Stimulated activated CD4-positive, alpha-beta T cell treated with anti-CD3 and anti-CD28 coated beads, Interleukin-15, amount 100 ng/mL, for 48 hours (primary cell): Measurements from ENCODE around the gene POC1B.

Source experiments
- DNase-seq, 2 donors: peaks; one replicate each; pipeline ENCODE4 v3.0.0-alpha.2; 2020; ENCODE audit warnings: low read depth in 2 of 2

POC1B gene

DNA sequence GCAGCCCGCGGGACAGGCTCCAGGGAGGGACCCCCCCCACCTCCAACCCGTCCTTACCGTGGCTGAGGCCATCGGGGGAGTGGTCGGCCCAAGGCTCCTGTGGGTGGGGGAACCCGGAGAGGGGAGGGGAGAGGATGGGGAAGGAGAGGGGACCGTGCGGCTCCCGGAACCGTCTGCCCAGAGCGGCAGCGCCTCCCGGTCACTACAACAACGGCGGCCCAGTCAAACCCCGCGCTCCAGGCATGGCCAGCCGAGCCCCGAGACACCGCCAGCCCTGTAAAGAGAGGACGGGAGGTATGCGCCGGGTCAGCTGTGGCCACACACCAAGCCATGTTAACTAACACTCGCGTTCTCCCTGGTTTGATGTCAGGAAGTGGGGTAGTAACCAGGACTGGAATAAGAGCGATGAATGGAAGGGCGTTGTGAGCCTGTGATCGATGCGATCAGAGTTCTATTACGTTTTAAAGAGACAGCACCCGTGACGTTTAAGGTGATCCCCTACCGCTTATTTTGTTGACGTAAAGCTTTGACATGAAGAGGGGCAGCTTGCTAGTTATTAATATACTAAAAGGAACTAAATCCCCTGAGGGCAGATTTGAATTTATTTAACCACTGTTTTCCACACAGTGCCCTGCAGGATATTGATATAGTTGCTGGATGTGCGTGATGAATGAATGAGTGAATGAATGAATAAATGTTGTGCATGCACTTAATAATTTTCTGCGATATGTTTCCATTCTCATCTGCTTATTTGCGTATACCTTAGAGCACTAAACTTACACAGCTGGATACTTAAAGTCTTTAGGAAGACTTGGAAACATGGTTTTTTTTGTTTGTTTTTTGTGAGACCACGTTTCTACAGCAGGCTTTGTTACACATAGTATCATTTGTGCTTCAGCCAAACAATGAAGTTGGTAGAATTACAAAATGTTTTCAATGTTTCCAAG is at the start of gene POC1B:
TSS of gene POC1B (minus strand) at position 224 of the 947 bp plus-strand sequence. CDS start at position 72, 152 bp downstream.
- peak; percentile 58 to 64 for DNase-seq

GRCh38 chr12:89575374-89575773 is 49.5 kb upstream of the POC1B start:
- DNase-seq = no peak

GRCh38 chr12:89574736-89575208 is 48.9 kb upstream of the POC1B start:
- no peak for DNase-seq

DNA sequence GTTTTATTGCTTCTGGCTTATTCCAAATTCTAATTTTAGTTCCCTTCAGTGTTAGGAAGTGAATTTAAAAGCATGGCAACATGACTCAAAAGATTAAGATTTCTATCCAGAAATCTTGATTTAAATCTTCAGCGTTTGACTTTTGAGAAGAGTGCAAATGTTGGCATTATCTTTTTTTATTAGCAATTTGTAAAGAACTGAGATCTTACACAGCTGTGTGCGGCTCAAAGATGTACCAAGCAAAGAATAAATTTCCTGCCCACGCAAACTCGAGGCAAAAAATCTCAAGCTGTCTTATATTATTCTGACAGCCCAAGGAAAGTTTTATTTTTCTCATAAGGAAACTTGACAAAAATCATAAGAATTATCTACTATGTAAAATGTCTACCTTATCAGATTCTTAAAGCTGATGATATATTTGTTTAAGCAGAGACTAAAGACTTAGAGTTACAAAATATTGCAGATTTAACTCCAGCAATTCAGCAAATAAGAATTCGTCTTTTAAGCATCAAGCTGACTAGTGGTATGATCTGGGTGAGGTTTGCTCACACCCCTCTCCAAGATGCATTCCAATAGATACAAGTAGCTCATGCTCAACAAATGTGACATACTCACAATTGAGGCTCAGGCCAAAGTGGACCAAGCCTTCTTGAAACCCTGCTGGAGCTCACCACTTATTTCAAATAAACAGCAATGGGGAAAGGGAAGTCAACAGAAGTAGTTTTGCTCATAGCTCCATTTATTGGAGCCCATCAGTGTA is 47.4 kb upstream of the POC1B start:
- no peak for DNase-seq

GRCh38 chr12:89571491-89572195 is 45.8 kb upstream of the POC1B start:
- DNase-seq = no peak

DNA sequence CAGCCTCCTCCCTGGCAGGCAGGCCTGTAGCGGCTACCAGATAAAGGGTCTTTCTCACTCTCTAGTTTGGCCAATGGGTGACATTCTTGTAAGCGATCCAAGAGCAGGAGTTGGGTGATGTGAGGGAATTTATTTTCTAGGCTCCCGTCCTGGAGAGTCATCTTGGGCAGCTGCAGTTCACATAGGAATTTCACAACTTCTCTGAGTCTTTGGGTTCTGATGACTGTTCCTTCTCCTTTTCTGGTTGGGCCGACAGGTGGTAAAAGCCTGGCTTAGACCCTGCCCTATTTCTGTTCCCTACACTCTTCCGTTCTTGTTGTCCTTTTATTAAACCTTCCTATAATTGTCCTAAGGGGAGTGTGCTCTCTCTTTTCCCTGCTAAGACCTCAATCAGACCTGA is 42.6 kb upstream of the POC1B start:
- no peak for DNase-seq

DNA sequence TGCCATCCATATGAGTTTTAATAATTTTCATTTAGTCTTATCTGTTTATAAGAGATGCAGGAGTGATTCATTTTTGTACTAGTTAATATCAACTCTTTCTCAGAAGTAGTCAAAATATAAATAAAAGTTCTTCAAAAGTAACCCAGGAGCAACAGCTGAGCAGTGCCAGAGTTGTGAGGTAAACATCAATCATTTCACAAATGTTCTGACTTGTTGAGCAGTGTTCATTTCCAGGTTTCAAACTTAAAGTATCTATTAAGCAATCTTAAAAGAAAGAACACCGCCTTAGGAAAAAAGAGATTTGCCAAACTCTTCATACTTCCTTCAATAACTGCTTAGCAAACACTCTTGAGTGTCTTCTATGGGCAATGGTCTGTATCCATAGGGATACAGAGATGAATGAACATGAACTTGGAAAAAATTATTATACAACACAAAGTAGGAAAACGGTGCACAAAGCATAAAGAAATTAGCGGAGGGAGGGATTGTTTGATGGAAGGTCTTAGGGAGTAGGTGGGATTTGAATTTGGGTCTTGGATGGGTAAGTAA is 41.9 kb upstream of the POC1B start:
- no peak for DNase-seq

GRCh38 chr12:89566615-89567014 is 40.8 kb upstream of the POC1B start:
- no peak for DNase-seq

- no peak for DNase-seq
These were observed 39.2 kb upstream of the POC1B start for GRCh38 chr12:89565002-89565401.

DNA sequence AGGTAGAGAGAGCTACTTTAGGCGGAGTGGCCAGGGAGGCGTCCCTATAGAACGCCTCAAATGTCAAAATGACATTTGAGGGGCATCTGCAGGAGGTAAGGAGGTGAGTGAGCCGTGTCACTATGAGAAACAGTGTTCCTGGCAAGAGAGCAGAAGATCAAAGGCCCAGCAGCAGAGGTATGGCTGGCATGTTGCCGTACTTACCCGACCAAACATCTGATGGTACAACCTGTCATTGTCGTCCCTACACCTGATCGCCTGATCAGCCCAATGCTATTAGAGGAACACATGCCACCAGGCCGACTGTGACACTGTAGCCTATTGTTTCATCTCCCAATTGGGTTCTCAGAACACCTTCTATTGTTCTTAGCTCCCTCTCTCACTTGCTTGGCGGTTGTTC is 33.9 kb upstream of the POC1B start:
- DNase-seq = no peak

DNA sequence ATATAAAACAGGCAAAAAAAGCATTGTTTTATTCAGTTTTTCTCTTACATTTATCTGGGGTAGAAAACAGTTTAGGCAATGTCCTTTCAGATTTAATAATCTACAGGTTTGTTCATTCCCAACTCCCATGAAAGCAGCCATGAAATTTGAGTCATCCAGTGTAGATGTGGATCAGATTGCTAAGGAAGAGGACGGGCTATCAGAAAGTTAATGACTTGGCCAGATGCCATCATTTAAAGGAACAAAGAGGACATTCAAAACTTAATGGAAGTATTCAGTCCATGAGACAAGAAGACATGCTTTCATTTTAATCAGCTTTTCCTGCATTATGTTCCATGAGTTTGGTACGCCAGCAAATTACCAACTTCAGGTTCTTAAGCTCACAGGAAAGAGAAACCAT is 31.1 kb upstream of the POC1B start:
- DNase-seq = no peak

DNA sequence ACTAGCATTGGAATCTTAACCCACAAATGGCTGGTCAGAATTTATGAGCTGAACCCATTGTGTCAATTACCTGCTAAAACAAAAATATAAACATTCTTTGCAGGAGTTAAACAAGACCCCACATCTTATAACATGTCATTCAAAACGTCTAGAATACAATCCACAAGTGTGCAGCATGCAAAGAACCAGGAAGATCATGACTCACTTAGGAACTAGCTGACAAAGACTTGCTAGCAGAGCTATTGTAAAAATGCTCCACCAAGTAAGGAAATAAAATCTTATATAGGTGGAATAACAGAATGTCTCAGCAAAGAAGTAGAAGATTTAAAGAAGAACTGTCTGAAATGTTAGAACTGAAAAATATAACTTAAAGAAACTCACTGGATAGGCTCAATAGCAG is 26.5 kb upstream of the POC1B start:
- no peak for DNase-seq

DNA sequence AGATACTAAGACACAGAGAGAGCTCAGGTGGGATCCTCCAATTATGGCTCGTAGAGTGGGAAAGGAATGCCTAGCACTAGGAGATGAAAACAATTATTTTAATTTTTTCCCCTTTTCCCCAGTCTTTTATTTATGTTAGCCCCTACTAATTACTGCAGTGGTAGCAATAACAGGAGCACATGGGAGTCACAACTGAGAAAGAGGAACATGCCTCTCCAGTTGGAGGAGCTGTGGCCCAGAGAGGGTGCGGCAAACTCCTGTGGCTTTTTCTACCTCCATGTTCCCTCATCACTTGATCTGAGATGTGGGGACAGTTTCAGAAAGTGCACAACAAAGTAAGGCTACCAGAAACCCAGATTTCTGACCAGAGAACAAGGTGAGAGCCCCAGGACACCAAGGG is 25.9 kb upstream of the POC1B start:
- DNase-seq = no peak

GRCh38 chr12:89547101-89547500 is 21.3 kb upstream of the POC1B start:
- DNase-seq = no peak

- no peak for DNase-seq
These were observed 20.3 kb upstream of the POC1B start for GRCh38 chr12:89546151-89546550.

GRCh38 chr12:89544681-89545184 is 18.9 kb upstream of the POC1B start:
- no peak for DNase-seq

GRCh38 chr12:89544022-89544421 is 18.2 kb upstream of the POC1B start:
- DNase-seq = no peak

DNA sequence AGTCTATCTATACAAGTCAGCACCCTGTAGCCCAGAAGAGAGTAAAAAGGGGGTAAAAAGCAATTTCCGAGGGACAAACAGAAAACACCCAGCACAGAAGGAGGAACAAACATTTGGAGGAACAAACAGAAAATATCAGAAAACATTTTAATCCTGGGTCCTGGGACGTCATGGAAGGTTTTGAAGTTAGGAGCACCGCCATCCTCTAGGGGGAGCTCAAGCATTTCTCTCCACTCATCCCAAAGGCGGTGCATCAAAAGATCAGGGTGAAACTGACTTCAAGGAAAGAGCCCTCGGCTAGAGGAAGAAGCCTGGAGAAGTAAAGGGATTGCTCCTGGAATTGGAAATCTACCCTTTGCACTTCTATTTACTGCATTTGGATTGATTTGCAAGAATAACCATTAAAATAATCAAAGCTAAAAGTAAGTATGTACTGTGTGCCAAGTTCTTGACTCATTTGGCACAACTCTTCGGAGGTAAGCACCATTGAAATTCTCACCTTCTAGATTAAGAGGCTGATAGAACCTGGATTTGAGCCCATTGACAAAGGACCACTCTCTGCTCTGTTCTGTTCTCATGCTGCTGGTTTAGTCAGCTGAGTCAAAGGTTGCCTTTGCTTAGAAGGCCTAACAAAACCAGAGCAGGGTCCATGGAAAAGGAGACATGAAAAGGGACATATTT is 17.2 kb upstream of the POC1B start:
- peak in 1 of 2 donors; percentile 14 for DNase-seq

DNA sequence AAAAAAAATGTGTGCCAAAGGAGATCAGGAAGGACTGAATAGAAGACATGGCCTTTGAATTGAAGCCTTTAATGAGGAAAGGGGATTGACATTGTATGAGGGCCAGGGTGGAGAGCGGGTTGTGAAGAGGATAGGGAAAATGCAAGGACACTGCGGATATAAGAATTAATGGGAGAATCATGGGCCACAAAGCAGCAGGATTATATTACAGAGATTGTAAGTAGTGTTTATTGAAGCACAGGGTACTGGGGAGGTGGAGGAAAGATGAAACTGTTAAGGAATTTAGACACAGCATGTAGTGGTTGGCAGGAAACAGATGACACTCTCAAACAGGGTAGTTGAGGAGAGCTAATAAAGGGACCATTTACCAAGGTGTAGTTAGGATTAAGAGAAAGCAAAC is 16.4 kb upstream of the POC1B start:
- no peak for DNase-seq

DNA sequence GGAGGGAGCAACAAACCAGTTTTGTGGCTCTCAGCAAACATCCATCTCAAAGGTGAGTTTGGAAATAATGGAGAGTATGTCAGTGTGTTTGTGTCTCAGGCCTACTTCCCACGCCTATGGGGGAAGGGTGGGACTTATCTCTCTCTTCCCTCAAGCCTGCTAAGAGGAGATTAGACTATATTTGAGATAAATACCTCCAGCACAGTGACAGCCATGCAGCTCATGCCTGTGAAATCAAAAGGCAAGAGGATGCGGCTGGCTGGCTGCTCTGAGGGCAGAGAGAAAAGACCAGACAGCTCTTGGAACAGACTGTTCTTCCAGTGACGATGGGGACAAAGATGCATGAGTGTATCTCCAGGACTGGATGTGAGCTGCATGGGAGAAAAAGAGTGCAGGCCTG is 14.7 kb upstream of the POC1B start:
- no peak for DNase-seq
